ENCODE measurements around the gene CTNND2. TPM values are rescaled to one million over a fixed set of nuclear protein-coding genes. Genes with fewer than 3 reads are reported as not detected.

The CTNND2 gene
- total and polyA plus RNA-seq, 3 donors from 2014 or later = 9.1 to 17.2 (median 11.3) TPM

DNA sequence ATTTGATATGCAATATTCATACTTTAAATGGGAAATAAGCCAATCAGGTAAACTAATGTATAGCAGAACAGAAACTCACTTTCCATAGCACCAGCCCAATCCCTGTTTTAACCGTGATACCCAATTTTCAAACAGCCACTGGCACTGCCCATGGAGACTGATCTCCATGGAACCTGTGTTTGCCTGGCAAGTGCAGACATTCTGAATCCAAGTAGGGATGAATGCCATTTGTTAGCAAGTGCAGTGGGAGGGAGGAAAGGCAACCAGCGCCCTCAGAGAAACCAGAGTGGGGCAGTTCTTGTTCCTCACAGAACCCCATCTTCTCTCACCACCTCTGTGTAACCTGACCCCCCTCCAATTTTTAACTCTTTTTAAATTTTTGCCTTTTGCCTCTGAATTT, 229.1 kb downstream of the CTNND2 start:
- Histone ChIP-seq H3K4me1 (no peaks in the 10 kb centered on the region), H3K36me3 (ENCODE audit: low read depth, missing control alignments) (no peaks in the 10 kb centered on the region), H3K27me3 (no peaks in the 10 kb centered on the region), H3K27ac (no peak overlapping the region), H3K9me3 (no peaks in the 10 kb centered on the region), H3K4me3 (no peak overlapping the region)
- intact Hi-C loops (cut with DNase I; ENCODE audit: low total_unique reads) = no loop called here
- no peak for DNase-seq
- no peak for TF ChIP-seq POLR2A (IDR thresholded peaks at IDR 0.05)
- TF ChIP-seq, protein P1, sequence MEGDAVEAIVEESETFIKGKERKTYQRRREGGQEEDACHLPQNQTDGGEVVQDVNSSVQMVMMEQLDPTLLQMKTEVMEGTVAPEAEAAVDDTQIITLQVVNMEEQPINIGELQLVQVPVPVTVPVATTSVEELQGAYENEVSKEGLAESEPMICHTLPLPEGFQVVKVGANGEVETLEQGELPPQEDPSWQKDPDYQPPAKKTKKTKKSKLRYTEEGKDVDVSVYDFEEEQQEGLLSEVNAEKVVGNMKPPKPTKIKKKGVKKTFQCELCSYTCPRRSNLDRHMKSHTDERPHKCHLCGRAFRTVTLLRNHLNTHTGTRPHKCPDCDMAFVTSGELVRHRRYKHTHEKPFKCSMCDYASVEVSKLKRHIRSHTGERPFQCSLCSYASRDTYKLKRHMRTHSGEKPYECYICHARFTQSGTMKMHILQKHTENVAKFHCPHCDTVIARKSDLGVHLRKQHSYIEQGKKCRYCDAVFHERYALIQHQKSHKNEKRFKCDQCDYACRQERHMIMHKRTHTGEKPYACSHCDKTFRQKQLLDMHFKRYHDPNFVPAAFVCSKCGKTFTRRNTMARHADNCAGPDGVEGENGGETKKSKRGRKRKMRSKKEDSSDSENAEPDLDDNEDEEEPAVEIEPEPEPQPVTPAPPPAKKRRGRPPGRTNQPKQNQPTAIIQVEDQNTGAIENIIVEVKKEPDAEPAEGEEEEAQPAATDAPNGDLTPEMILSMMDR (IDR thresholded peaks at IDR 0.05) = no peak
- WGBS, 2 donors = 84 to 88% methylated on average over 2 of the region's 2 CpGs

DNA sequence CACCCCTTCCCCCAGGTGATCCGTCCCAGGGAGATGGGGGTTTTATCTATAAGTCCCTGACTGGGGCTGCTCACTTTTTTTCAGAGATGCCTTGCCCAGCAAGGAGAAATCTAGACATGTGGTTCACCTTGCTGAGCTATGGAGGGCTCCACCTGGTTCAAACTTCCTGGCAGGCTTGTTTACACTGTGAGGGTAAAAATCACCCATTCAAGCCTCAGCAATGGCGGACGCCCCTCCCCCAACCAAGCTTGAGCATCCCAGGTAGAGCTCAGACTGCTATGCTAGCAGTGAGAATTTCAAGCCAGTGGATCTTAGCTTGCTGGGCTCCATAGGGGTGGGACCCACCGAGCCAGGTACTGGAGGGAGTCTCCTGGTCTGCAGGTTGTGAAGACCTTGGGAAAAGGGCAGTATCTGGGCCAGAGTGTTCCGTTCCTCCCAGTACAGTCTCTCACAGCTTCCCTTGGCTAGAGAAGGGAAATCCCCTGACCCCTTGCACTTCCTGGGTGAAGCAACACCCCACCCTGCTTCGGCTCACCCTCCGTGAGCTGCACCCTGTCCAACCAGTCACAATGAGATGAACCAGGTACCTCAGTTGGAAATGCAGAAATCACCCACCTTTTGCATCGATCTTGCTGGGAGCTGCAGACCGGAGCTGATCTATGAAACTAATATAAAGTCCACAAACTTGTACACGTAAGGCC, 231.7 kb downstream of the CTNND2 start:
- Histone ChIP-seq H3K27me3 (no peaks in the 10 kb centered on the region), H3K4me1 (no peaks in the 10 kb centered on the region), H3K4me3 (no peak overlapping the region), H3K9me3 (no peaks in the 10 kb centered on the region), H3K36me3 (ENCODE audit: low read depth, missing control alignments) (no peaks in the 10 kb centered on the region), H3K27ac (no peak overlapping the region)
- 82 to 91% methylated on average over 9 to 10 of the region's 10 CpGs for WGBS, 2 donors
- no peak for DNase-seq
- intact Hi-C loops (cut with DNase I; ENCODE audit: low total_unique reads) = no loop called here
- TF ChIP-seq, protein P1 (IDR thresholded peaks at IDR 0.05) = no peak
- no peak for TF ChIP-seq POLR2A (IDR thresholded peaks at IDR 0.05)

DNA sequence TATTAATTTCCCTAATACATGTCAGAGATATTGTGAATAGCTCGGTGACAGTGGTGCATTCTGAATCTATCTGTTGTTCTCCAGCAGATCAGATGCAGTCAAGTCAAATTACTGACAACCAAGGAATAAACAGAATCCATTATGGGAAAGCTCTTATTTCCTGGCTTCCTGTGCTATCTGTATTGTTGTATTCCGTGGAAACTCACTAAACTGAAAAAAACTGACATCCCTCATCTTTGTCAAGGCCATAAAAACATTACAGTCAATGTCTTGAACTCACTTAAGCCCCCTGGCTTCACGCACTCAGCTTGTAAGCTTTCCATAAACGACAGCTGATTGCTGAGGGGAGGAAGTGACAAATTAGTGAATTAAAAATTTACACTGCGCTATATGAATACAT, 245.9 kb downstream of the CTNND2 start:
- intact Hi-C loops (cut with DNase I; ENCODE audit: low total_unique reads) = no loop called here
- TF ChIP-seq POLR2A (IDR thresholded peaks at IDR 0.05) = no peak
- Histone ChIP-seq H3K36me3 (ENCODE audit: low read depth, missing control alignments) (no peaks in the 10 kb centered on the region), H3K4me1 (no peaks in the 10 kb centered on the region), H3K27ac (no peak overlapping the region), H3K27me3 (no peaks in the 10 kb centered on the region), H3K4me3 (no peak overlapping the region), H3K9me3 (no peaks in the 10 kb centered on the region)
- DNase-seq = no peak
- 58 to 63% methylated on average over 5 of the region's 5 CpGs for WGBS, 2 donors

DNA sequence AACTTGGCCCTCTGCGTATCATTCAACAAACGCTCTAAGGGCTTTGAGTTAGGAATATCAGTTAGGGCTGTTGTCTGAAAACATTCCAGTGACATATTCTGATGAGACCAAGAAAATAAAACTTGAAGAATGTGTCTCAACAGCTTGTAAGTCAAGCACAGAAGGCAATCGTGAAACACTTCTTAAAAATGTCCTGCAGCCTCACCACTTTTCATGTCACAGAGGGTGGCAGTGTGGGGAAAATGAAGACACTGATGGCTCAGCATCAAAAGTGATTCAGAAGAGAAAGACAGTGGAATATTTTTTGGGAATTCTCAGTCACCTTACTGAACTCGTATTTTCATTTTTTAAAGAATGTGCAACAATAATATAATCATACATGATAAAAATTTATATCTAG, 247.3 kb downstream of the CTNND2 start:
- Histone ChIP-seq H3K27ac (no peak overlapping the region), H3K36me3 (ENCODE audit: low read depth, missing control alignments) (no peaks in the 10 kb centered on the region), H3K27me3 (no peaks in the 10 kb centered on the region), H3K4me3 (no peak overlapping the region), H3K4me1 (no peaks in the 10 kb centered on the region), H3K9me3 (no peaks in the 10 kb centered on the region)
- intact Hi-C loops (cut with DNase I; ENCODE audit: low total_unique reads) = no loop called here
- TF ChIP-seq, protein P1 (IDR thresholded peaks at IDR 0.05) = no peak
- no peak for TF ChIP-seq POLR2A (IDR thresholded peaks at IDR 0.05)
- WGBS, 2 donors = 86 to 88% methylated on average over 4 of the region's 4 CpGs
- no peak for DNase-seq

DNA sequence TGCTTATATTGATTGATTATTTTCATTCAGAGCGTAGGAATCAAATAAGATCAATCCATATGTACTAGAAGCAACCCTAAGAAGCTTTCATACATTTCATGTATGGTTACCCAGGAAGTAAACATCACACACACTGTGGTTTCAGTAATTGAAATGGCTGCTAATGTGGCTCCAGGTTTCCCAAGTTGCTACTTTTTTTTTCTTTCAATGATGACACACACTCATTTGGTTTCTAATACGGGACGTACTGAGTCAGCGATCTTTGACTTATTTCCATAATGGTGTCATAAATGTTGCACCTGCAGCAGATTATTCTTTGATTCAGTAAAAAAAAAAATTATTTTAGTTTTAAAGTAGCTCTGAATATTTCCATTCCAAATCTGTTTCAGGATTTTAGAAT, 248.6 kb downstream of the CTNND2 start:
- H3K4me3 ChIP-seq = no peak overlapping the region
- H3K27me3 ChIP-seq = no peaks in the 10 kb centered on the region
- 87 to 91% methylated on average over 4 of the region's 4 CpGs for WGBS, 2 donors
- no peaks in the 10 kb centered on the region for H3K4me1 ChIP-seq
- no peaks in the 10 kb centered on the region for H3K9me3 ChIP-seq
- intact Hi-C loops (cut with DNase I; ENCODE audit: low total_unique reads) = no loop called here
- H3K27ac ChIP-seq = no peak overlapping the region
- no peaks in the 10 kb centered on the region for H3K36me3 ChIP-seq (ENCODE audit: low read depth, missing control alignments)
- TF ChIP-seq, protein P1 (IDR thresholded peaks at IDR 0.05) = no peak
- no peak for TF ChIP-seq POLR2A (IDR thresholded peaks at IDR 0.05)
- no peak for DNase-seq
